Esophagus squamous epithelium (tissue), 5 donors: ENCODE measurements around the gene INSYN1. TPM values are rescaled to one million over a fixed set of nuclear protein-coding genes. Genes with fewer than 3 reads are reported as not detected.

Experiments used
- DNase-seq: peaks from one replicate; lab custom pipeline; 2025; lab: John Stamatoyannopoulos, UW
- H3K27ac ChIP-seq, 4 donors: fragments of 200-600 bp; sonication (generic); one replicate each; pipeline ENCODE4 v1.5.1; 2016 to 2019; ENCODE audit warnings: mild to moderate bottlenecking in 1 of 4
- H3K27me3 ChIP-seq, 4 donors: fragments of 200-600 bp; sonication (generic); 1 replicate in 3 of 4; 2 replicates in 1 of 4; pipeline versions ENCODE4 v1.5.1 to v1.6.0; 2017 to 2021; ENCODE audit warnings: antibody characterized with exemption in 1 of 4
- H3K36me3 ChIP-seq, 3 donors: fragments of 200-600 bp; sonication (generic); one replicate each; pipeline ENCODE4 v1.5.1; 2016 to 2019
- H3K4me1 ChIP-seq, 3 donors: fragments of 200-600 bp; sonication (generic); one replicate each; pipeline ENCODE4 v1.5.1; 2017 to 2019
- H3K4me3 ChIP-seq, 4 donors: fragments of 200-600 bp; sonication (generic); 1 replicate in 3 of 4; 2 replicates in 1 of 4; pipeline ENCODE4 v1.5.1; 2016 to 2019; ENCODE audit warnings: mild to moderate bottlenecking in 2 of 4, moderate library complexity in 1 of 4
- H3K9me3 ChIP-seq, 3 donors: fragments of 200-600 bp; sonication (generic); one replicate each; pipeline ENCODE4 v1.5.1; 2016 to 2019
- POLR2A ChIP-seq, 4 donors: fragments of 450-650 bp; IDR thresholded peaks; one replicate each; pipeline ENCODE4 v1.6.1; 2017; ENCODE audit warnings: antibody characterized with exemption in 4 of 4, mild to moderate bottlenecking in 4 of 4, moderate library complexity in 3 of 4
- WGBS, 2 donors: methylation state at CpG; one replicate each; pipeline ENCODE4 v1.1.5; 2018; 5-methylcytosine and 5-hydroxymethylcytosine counted together
- intact Hi-C: fragments of 100-400 bp; cut with DNase I; formaldehyde crosslinking; loops from one replicate; pipeline ENCODE4 v1.15.0; 2022
- total RNA-seq, 4 donors: library from RNA; depleted of rRNA; stranded (reverse); fragments of >200 nt; gene quantifications; one replicate each; pipeline ENCODE4 v1.1.0, GENCODE V29; 2016
- TF ChIP-seq, protein P1 (sequence below), 6 experiments: fragments of 450-650 bp in 4 of 6; fragments of 200-600 bp in 2 of 6; sonication (generic) in 2 of 6; IDR thresholded peaks; one replicate each; pipeline ENCODE4 v1.5.1; 2016 to 2019; ENCODE audit warnings: antibody characterized with exemption in 6 of 6, mild to moderate bottlenecking in 4 of 6, moderate library complexity in 4 of 6
- donor health status: DM: yes; HTN: yes; CAD: no.

INSYN1 gene
- total RNA-seq, 4 donors from 2014 or later: 0.38 to 20.9 (median 9.3) TPM

DNA sequence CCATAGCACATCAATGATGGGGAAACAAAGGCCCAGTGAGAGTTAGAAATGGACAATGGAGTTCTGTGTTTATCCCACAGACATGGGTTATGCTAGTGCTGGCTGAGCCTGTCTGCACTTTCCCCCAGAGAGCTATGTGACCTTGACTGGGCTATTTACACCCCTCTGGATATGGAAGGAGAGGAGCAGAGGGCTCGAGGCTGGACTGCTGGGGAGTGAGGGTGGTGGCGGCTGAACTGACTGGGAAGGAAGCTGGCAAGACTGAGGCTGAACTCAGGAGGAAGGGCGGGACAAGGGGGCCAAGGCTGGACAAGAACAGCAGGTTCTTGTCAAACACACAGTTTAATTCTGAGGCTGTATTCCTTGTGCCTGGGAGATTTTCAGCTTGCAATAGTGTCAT lies 10.8 kb upstream of the INSYN1 start:
- WGBS, 2 donors: 53 to 63% methylated on average over 3 of the region's 3 CpGs
- Histone ChIP-seq H3K27ac (peak overlapping the region in 2 of 4 donors; percentile 6 to 10), H3K36me3 (no peaks in the 10 kb centered on the region), H3K9me3 (no peaks in the 10 kb centered on the region), H3K4me1 (peaks cover 0 to 29% (median 4%) of the 10 kb centered on the region in 3 donors), H3K4me3 (no peak overlapping the region), H3K27me3 (peaks cover 0 to 15% (median 0%) of the 10 kb centered on the region in 4 donors)
- TF ChIP-seq, protein P1, sequence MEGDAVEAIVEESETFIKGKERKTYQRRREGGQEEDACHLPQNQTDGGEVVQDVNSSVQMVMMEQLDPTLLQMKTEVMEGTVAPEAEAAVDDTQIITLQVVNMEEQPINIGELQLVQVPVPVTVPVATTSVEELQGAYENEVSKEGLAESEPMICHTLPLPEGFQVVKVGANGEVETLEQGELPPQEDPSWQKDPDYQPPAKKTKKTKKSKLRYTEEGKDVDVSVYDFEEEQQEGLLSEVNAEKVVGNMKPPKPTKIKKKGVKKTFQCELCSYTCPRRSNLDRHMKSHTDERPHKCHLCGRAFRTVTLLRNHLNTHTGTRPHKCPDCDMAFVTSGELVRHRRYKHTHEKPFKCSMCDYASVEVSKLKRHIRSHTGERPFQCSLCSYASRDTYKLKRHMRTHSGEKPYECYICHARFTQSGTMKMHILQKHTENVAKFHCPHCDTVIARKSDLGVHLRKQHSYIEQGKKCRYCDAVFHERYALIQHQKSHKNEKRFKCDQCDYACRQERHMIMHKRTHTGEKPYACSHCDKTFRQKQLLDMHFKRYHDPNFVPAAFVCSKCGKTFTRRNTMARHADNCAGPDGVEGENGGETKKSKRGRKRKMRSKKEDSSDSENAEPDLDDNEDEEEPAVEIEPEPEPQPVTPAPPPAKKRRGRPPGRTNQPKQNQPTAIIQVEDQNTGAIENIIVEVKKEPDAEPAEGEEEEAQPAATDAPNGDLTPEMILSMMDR (IDR thresholded peaks at IDR 0.05): no peak
- TF ChIP-seq POLR2A (IDR thresholded peaks at IDR 0.05): no peak
- intact Hi-C loops: no loop called here
- DNase-seq: no peak

DNA sequence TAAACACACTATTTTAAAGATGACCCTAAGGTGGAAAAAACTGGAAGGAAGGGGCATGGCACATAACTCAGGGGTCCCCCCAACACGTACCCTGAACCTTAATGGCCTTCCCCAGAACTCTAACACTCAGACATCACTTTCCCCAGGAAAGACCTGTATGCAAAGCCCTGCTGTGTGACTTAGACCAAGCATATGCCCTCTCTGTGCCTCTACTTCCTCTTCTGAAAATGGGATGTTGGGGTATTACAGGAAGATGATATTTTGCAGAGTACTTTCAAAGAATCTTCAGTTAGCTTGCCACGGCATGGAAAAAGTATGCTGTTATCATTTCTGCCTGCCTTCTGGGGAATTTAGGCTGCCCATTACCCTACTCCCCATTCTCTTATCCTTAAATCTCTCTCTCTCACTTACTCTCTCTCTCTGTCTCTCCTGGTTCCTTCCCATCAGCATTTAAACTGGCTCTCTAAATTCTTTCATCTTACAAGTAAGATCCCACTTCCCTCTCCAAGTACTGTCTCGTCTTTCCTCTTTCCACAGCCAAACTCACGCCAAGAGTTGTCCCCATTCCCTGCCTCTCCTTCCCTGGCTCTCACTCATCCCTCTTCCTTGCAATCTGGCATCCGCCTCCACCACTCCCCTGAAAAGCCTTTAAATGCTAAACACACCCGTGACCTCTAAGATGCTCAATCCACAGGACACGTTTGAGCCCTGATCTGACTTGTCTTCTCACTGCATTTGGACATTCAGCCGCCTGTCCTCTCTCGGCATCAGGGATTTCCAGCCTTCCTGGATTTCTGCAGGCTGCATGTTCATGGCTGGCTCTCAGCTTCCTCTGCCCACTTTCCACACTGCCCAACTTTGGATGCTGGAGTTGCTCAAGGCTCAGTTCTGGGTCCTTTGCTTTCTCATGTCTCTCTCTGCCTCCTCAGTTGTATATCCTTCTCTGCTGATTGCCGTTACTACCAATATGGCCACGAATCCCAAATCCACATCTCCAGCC lies 7.5 kb upstream of the INSYN1 start:
- H3K36me3 ChIP-seq: no peaks in the 10 kb centered on the region
- TF ChIP-seq, protein P1 (IDR thresholded peaks at IDR 0.05): no peak
- no peak for TF ChIP-seq POLR2A (IDR thresholded peaks at IDR 0.05)
- 24 to 31% methylated on average over 11 of the region's 11 CpGs for WGBS, 2 donors
- H3K4me1 ChIP-seq: peaks cover 0 to 15% (median 4%) of the 10 kb centered on the region in 3 donors
- H3K4me3 ChIP-seq: no peak overlapping the region
- H3K9me3 ChIP-seq: no peaks in the 10 kb centered on the region
- DNase-seq: no peak
- intact Hi-C loops: no loop called here
- H3K27me3 ChIP-seq: peaks cover 0 to 34% (median 0%) of the 10 kb centered on the region in 4 donors
- H3K27ac ChIP-seq: no peak overlapping the region

DNA sequence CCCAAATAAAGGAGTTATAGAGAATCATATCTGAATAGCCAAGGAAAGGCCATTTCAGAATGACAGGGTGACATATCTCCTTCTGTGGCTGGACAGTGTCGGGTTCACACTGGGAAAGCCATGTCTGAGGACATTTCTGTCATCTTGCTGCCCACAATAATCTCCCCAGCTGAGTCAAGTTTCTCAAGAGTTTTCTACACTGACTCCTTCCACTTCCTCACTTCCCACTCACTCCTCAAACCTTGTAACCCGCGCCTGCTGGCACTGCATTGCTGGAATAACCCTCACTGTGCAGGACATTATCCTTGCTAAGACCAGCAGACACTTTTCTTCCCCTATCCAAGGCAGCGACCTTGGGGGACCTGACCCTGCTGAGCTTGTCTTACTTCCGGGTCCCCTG lies 5.3 kb upstream of the INSYN1 start:
- TF ChIP-seq, protein P1 (IDR thresholded peaks at IDR 0.05): no peak
- TF ChIP-seq POLR2A (IDR thresholded peaks at IDR 0.05): no peak
- H3K9me3 ChIP-seq: no peaks in the 10 kb centered on the region
- 54 to 65% methylated on average over 5 of the region's 5 CpGs for WGBS, 2 donors
- DNase-seq: no peak
- intact Hi-C loops: no loop called here
- no peak overlapping the region for H3K4me3 ChIP-seq
- peaks cover 0 to 11% (median 0%) of the 10 kb centered on the region in 3 donors for H3K4me1 ChIP-seq
- H3K36me3 ChIP-seq: no peaks in the 10 kb centered on the region
- peaks cover 0 to 44% (median 2%) of the 10 kb centered on the region in 4 donors for H3K27me3 ChIP-seq
- no peak overlapping the region for H3K27ac ChIP-seq

DNA sequence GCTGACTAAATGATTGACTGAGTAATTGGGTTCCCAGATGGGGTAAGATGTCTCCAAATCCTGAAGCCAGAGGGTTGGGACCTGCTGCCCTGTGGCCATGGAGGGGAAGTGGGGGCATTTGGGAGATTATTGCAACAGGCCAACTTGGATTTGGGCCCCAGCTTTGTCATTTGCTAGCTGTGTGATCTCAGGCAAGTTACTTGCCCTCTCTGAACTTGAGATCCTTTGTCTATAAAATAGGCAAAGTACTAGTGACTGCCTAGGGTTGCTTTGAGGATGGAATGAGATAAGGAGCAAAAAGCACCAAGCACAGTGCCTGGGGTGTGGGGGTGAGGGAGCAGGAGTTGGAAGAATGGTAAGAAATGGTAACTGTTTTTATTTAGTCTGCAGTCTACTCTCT lies 4.4 kb upstream of the INSYN1 start:
- Histone ChIP-seq H3K27me3 (peaks cover 0 to 52% (median 4%) of the 10 kb centered on the region in 4 donors), H3K4me1 (peaks cover 0 to 18% (median 0%) of the 10 kb centered on the region in 3 donors), H3K36me3 (no peaks in the 10 kb centered on the region), H3K27ac (no peak overlapping the region), H3K9me3 (no peaks in the 10 kb centered on the region), H3K4me3 (no peak overlapping the region)
- no peak for DNase-seq
- TF ChIP-seq, protein P1 (IDR thresholded peaks at IDR 0.05): no peak
- no peak for TF ChIP-seq POLR2A (IDR thresholded peaks at IDR 0.05)
- intact Hi-C loops: no loop called here

DNA sequence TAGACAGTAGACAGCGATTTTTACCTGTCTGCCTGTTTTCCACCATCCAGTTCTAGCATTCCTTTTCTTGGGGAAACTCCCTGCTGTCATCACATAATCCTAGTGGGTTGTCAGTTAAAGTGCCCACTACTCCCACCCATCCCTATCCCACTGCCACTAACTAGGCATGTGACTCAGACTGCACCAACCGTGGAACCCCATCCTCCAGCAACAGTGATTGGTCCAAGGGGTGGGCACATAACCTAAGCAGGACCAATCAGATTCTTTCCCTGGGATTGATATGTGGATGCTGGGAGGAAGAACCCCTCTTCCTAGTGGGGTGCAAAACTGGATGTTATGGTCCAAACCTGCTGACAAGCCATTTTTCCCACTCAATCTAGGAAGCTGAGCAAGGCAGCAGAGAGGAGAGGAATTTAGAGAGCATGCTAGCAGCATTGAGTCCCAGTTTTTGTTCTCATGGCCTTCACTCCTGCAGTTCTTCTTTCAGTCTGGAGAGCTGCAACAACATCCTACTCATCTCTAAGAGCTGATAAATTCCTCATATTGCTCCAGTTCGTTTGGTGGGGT lies 3.9 kb upstream of the INSYN1 start:
- H3K4me3 ChIP-seq: no peak overlapping the region
- intact Hi-C loops: no loop called here
- no peak for TF ChIP-seq POLR2A (IDR thresholded peaks at IDR 0.05)
- TF ChIP-seq, protein P1 (IDR thresholded peaks at IDR 0.05): no peak
- 59 to 65% methylated on average over 2 to 3 of the region's 3 CpGs for WGBS, 2 donors
- H3K9me3 ChIP-seq: no peaks in the 10 kb centered on the region
- peaks cover 1 to 23% (median 4%) of the 10 kb centered on the region in 3 donors for H3K4me1 ChIP-seq
- no peak for DNase-seq
- H3K27me3 ChIP-seq: peaks cover 0 to 57% (median 6%) of the 10 kb centered on the region in 4 donors
- no peaks in the 10 kb centered on the region for H3K36me3 ChIP-seq
- H3K27ac ChIP-seq: no peak overlapping the region
